Fibroblast of mammary gland (primary cell): ENCODE measurements around the gene SLC8A3.

Source experiments
- DNase-seq: peaks from one replicate; pipeline ENCODE4 v3.0.0-alpha.2; 2010; ENCODE audit warnings: low read depth
- H3K4me3 ChIP-seq: 2 replicates; pipeline ENCODE4 v1.5.1; 2011; ENCODE audit warnings: low read depth, mild to moderate bottlenecking, low read length, moderate library complexity; ENCODE audit not compliant: control insufficient read depth
- TF ChIP-seq, protein P1 (sequence below): conservative IDR thresholded peaks from 2 replicates; pipeline ENCODE4 v1.5.1; 2011; ENCODE audit warnings: low read depth, low read length, inconsistent platforms; ENCODE audit not compliant: control insufficient read depth, insufficient read depth

SLC8A3 gene

DNA sequence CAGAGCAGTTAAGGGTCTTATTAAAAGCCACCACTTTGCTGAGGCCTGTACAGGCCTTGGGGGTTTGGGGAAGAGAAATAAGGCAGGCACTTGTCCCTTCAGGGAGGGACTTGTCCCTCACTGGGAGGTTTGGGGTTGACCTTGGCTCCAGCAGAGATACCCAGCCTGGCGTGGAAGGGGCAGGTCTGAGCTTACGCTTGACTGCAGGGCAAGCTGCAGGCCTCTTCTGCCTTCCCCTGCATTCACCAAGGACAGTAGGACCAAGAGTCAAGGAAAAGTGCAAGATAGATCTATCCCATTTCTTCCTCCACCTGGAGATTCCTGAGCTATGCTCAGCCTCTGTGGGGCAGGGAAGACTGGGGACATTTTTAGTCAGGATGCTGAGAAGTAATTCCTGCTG is 155.2 kb downstream of the SLC8A3 start:
- no peak overlapping the region for H3K4me3 ChIP-seq
- no peak for DNase-seq
- TF ChIP-seq, protein P1, sequence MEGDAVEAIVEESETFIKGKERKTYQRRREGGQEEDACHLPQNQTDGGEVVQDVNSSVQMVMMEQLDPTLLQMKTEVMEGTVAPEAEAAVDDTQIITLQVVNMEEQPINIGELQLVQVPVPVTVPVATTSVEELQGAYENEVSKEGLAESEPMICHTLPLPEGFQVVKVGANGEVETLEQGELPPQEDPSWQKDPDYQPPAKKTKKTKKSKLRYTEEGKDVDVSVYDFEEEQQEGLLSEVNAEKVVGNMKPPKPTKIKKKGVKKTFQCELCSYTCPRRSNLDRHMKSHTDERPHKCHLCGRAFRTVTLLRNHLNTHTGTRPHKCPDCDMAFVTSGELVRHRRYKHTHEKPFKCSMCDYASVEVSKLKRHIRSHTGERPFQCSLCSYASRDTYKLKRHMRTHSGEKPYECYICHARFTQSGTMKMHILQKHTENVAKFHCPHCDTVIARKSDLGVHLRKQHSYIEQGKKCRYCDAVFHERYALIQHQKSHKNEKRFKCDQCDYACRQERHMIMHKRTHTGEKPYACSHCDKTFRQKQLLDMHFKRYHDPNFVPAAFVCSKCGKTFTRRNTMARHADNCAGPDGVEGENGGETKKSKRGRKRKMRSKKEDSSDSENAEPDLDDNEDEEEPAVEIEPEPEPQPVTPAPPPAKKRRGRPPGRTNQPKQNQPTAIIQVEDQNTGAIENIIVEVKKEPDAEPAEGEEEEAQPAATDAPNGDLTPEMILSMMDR = no peak

DNA sequence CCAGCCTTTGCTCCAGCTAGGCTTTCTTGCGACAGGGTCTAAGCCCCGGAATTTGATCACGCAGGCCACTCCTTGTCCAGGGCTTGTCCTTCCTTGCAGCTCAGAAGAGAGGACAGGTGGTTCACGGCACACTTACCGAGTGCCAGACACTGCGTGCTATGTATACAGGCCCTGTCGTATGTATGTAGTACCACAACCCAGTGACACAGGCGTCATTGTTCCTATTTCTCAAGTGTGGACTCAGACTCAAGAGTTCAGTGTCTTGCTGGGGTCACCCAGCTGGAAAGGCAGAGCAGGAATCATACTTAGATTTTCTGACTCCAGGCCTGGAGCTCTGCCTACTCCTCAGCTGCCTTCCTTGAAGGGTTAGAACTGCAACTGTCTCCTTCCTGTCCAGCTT is 155.6 kb downstream of the SLC8A3 start:
- no peak for DNase-seq
- TF ChIP-seq, protein P1 = no peak
- H3K4me3 ChIP-seq = no peak overlapping the region

DNA sequence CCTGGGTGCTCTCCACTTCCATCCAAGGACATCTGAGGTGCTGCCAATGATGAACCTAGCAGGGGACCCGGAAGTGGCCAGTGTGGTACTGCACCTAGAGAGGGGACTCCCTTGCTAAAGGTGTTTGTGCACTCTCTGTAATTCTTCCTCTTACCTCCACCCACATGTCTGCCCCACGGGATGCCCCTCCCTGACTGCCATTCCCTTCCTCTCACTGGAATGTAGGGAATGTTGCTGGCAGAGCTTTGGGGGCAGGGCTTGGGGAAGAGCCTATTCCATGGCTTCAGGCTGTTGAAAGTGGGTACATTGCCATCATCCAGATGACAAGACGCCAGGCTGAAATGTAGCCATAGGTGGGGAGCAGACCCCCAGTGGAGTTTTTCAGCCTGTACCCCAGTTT is 156.3 kb downstream of the SLC8A3 start:
- no peak for DNase-seq
- TF ChIP-seq, protein P1 = no peak
- H3K4me3 ChIP-seq = no peak overlapping the region

DNA sequence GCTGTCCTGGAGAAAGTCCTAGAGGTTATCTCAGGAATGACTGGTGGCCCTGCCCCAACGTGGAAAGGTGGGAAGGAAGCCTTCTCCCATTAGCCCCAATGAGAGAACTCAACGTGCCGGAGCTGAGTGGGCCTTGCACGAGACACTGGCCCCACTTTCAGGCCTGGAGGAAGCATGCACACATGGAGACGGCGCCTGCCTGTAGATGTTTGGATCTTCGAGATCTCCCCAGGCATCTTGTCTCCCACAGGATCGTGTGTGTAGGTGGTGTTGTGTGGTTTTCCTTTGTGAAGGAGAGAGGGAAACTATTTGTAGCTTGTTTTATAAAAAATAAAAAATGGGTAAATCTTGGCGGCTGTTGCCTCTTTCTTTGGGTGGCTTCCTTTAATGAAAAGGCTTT is 156.7 kb downstream of the SLC8A3 start:
- no peak overlapping the region for H3K4me3 ChIP-seq
- TF ChIP-seq, protein P1 = no peak
- no peak for DNase-seq

DNA sequence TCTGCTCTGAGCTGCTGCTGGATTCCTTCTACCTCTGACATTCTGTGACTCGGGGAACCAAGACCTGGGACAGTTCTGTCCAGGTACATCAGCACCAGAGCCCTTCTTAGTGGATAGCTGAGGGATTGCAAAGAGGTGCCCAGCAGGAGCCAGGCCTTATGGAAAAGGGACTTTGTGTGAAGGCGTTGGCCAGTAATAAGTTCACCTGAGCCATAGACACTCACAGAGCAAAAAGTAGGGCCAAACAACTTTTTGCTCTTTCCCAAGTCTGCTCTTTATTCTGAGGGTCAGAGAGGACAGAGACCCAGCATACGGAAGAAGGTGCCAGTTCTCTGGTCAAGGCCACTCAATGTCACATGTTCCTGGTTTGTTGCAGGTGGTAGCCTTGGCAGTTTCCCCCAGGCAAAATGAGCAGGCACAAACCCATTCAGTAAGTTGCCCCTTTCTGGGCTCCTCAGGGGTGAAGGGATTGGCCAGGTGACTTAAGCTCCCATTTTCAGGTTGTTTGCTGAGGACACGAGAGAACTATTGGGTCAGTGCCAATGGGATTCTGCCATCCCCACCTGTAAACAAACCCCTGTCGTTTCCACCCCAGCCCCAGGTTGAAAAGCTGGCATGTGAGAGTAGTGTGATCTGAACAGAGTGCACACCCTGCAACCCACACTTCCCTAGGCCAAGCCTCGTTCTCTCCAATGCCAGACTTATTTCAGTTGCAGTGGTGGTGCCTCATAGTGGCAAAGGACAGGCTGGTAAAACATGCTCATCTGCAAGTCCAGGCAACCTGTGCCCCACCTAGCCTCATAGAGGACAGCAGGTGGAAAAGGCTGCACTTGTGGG is 159.2 kb downstream of the SLC8A3 start:
- DNase-seq = no peak
- no peak overlapping the region for H3K4me3 ChIP-seq
- TF ChIP-seq, protein P1 = no peak

DNA sequence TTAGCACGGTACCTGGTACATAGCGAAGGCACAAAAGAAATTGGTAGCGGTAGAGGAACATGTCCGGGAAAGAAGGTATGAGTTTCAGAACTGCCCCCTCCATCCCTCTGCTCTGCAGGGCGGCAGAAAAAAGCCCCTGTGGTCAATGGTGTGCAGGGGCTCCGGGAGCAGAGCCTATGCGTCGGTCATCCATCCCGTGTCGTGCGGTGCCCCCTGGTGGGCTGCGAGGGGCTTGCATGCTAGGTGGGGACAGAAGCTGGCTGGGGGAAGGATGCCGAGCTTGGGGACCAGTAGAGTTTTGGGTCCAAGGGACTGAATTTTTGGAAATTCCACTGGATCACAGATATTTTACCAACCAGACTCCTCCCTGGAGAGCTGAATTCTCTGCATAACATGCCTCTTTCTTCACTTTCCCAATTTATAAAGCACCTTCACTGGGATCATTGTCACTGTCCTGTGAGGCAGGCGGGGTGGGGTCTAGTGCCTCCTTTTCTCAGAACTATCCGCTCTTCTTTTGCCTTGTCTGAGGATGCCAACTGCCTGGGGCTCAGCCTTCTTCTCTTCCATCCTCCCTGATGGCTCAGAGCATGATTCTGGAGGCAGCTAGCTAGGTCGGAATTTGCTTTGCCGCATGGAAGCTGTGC is 160.8 kb downstream of the SLC8A3 start:
- TF ChIP-seq, protein P1 = peak; percentile 83
- H3K4me3 ChIP-seq = no peak overlapping the region
- peak; percentile 38 for DNase-seq

DNA sequence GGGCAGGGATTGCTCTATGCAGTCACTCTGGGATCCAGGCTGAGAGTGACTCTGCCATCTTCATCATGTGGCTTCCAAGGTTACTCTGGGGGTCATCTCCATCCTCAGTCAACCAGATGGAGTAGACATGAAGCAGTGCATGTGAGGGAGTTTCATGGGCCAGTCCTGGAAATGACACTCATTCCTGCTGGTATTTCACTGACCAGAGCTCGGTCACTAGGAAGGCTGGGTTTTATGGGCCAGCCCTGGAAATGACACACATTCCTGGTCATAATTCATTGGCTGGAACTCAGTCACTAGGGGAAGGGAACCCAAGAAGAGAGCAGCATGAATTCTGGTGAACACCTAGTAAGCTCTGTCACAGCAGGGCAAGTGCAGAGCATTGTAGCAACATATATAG is 164.9 kb downstream of the SLC8A3 start:
- peak; percentile 16 for DNase-seq
- TF ChIP-seq, protein P1 = no peak
- H3K4me3 ChIP-seq = no peak overlapping the region
